COLO668 (cell line): ENCODE measurements around the gene NFU1.
"Not testable (repeated sequence)": the region's sequence is repeated elsewhere in the genome, so short reads cannot be mapped to it uniquely, and the experiment has no call there.

Experiments
- DNase-seq: peaks from one replicate; lab custom pipeline; 2025; ENCODE audit not compliant: unreplicated experiment; lab: John Stamatoyannopoulos, UW

The NFU1 gene

GRCh38 chr2:69452687-69453086 is 15.5 kb upstream of the NFU1 start:
- DNase-seq = no peak

DNA sequence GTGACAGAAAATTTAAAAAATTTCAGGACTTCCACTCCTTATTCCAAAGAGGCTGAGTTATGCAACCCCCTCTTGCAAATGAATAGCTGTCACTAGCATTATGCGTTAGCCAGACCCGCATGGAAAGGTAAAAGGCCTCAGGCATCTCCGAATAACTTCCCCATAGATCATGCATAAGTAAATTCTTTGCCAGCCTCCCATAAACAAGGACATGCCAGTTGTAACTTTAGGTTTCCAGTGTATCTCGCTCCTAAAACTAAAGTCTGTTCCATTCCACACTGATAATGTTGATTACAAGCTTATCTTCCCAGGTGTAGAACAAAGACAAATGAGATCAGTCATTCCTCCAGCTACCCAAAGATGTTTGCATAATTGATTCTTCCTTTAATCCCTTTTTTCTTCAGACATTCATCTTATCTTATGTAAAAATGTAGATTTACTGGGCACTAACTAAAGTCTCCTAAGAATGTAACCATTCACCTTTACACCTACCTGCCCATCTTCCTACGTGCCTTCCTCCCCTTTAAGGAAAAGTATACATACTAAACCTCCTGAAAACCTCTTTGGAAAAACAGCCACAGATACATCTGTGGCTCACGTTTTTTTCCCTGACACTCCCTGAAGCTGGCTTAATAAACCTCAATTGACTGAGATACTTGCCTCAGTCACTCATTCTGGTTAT is 13.6 kb upstream of the NFU1 start:
- no peak for DNase-seq

DNA sequence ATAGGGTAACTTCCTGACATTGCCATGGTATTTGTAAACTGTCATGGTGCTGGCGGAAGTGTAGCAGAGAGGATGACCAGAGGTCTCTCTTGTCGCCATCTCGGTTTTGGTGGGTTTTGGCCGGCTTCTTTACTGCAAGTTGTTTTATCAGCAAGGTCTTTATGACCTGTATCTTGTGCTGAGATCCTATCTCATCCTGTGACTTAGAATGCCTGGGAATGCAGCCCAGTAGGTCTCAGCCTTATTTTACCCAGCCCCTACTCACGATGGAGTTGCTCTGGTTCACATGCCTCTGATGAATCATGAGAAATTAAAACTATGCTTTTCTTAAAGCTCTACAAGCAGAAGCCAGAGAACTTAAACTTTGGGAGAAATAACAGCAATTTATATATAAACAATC is 12.7 kb upstream of the NFU1 start:
- no peak for DNase-seq

- DNase-seq = not testable (repeated sequence)
Observed at GRCh38 chr2:69443673-69444072, 6.4 kb upstream of the NFU1 start.

DNA sequence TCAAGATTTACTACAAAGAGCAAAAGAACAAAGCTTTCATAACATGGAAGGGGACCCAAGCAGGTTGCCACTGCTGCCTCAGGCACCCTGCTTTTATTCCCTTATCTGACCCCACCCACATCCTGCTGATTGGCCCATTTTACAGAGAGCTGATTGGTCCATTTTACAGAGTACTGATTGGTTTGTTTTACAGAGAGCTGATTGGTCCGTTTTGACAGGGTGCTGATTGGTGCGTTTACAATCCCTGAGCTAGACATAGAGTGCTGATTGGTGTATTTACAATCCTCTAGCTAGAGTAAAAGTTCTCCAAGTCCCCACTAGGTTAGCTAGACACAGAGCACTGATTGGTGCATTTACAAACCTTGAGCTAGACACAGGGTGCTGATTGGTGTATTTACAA is 2.3 kb upstream of the NFU1 start:
- not testable (repeated sequence) for DNase-seq

GRCh38 chr2:69438580-69438979 is 1.3 kb upstream of the NFU1 start:
- DNase-seq = no peak

DNA sequence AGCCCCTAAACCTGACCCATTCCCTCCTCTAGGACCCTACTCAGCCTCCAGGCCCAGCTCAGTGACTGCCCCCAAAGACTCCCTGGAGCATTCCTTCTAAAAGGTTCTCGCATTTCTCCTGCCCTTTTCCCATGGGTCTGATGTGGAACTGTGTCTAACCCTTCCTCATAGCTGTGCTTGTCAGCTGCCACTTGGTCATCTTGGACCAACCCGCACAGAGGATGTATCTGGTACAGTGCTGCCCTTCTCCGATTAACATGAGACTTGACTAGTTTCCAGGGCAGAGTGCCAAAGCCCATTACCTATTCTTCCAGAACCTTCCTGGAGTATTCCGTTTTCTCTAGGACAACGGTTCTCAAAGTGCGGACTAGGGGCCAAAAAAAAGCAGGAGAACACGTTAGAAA is 518 bp upstream of the NFU1 start:
- DNase-seq = no peak

- no peak for DNase-seq
Observed at GRCh38 chr2:69436596-69436937, 668 bp downstream of the NFU1 start.

- DNase-seq = no peak
Observed at GRCh38 chr2:69434753-69435152, 2.5 kb downstream of the NFU1 start.

DNA sequence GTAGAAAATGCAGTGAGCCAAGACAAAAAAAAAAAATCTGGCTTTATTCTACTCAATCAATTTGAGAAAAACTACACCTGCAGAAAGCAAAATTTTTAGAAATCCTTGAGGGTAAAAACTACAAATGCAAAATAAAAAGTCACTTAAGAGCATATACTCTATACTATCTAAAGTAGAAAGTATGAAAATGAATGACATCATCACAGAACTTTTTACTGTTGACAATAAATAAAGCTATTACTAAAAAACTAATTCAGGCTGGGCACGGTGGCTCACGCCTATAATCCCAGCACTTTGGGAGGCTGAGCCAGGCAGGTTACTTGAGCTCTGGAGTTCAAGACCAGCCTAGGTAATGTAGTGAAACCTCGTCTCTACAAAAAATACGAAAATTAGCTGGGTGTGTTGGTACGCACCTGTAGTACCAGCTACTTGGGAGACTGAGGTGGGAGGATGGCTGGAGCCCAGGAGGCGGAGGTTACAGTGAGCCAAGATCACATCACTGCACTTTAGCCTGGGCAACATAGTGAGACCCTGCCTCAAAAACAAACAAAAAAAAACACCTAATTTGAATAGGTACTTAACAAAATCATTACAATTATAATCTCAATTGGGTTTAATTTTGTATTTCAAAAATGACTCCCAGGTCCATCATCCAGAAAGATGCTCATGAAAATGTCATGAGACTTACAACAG is 7.6 kb downstream of the NFU1 start:
- no peak for DNase-seq

- DNase-seq = no peak
Observed at GRCh38 chr2:69428981-69429380, 8.3 kb downstream of the NFU1 start.

DNA sequence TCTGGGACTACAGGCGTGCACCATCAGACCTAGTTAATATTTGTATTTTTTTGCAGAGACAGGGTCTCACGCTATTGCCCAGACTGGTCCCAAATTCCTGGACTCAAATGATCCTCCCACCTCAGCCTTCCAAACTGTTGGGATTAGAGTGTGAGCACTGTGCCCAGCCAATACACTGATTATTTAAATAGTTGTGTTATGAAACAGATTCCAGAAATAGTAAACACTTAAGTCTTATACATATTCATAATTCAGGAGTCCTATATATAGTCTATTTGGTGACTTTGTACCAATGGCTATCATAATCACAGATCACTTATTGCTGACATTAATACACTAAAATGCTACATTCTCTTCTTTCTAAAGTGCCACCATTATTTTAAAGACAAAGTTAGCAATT is 12.8 kb downstream of the NFU1 start:
- DNase-seq = no peak

GRCh38 chr2:69422198-69422597 is 15.0 kb downstream of the NFU1 start:
- no peak for DNase-seq

DNA sequence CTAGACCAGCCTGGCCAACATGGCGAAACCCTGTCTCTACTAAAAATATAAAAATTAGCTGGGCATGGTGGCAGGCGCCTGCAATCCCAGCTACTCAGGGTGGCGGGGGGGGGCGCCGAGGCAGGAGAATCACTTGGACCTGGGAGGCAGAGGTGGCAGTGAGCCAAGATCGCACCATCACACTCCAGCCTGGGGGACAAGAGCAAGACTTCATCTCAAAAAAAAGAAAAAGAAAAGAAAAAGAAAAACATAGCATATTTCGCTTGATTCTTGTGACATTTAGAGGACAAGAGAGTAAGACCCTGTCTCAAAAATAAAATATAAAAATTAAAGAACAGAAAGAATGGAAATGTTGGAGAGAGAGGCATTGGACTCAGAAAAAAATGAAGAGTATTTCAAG is 18.1 kb downstream of the NFU1 start:
- not testable (repeated sequence) for DNase-seq

DNA sequence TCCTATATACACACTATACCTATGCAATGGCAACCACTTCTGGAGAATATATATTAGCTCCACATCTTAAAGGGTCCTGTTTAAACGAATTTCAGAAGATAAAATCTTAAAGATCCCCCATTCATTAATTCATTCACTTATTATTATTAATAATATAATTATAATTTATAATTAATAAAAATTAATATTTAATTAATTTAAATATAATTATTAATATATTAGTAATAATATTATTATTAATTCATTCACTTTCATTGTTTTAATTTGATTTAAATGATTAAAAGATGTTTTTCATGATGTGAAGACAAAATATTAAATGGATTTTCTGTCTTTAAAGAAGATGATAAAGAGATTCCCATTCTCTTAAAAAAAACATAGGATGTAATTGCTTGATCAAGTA is 21.1 kb downstream of the NFU1 start:
- DNase-seq = no peak

- no peak for DNase-seq
Observed at GRCh38 chr2:69411120-69411519, 26.1 kb downstream of the NFU1 start.

- DNase-seq = no peak
Observed at GRCh38 chr2:69405306-69405705, 31.9 kb downstream of the NFU1 start.

GRCh38 chr2:69400121-69400520 is 37.1 kb downstream of the NFU1 start:
- no peak for DNase-seq

GRCh38 chr2:69397234-69397633 is 40.0 kb downstream of the NFU1 start:
- DNase-seq = no peak

GRCh38 chr2:69395866-69396265 is 41.4 kb downstream of the NFU1 start:
- DNase-seq = no peak

DNA sequence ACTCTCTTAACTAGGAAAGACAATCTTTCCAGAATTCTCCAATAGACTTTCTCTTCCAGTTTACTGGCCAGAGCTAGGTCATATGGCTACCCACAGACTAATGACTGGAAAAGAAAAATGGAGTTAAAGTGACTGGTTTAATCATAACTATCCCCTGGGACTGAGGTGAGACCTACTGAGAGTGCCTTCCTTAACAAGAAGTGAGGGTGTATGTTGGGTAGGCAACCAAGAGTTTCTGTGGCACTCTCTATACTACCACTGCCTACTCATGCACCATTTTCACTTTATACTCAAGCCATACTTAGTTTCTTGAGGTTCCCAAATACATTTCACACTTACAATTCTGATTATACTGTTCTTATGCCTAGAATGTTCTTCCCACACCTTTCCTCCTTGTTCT is 43.3 kb downstream of the NFU1 start:
- no peak for DNase-seq

DNA sequence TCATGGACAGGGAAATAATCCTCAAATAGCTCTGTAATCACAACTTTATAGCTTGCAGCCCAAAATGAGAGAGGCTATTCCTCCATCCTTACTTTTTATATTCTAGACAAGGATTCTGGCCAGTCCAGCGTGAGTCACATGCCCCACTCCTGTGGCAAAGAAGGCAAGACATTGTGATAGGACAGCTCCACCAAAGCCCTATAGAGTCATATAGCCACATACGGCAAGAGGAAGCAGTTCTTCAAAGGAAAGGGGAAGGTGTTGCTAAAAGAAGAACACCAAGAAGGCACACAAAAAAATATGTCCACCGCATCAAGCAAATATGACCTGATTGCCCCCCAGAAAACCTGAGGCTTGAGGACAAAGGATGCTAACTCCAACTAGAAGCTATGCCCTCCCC is 46.8 kb downstream of the NFU1 start:
- no peak for DNase-seq

GRCh38 chr2:69390001-69390400 is 47.2 kb downstream of the NFU1 start:
- no peak for DNase-seq
